Smooth muscle cell of the brain vasculature (primary cell): ENCODE results near the gene ZNF497.
"Not testable (repeated sequence)": the region's sequence is repeated elsewhere in the genome, so short reads cannot be mapped to it uniquely, and the experiment has no call there.

Source experiments
- DNase-seq: peaks from one replicate; pipeline ENCODE4 v3.0.0-alpha.2; 2012; ENCODE audit warnings: low read depth, low spot score

Gene ZNF497

DNA sequence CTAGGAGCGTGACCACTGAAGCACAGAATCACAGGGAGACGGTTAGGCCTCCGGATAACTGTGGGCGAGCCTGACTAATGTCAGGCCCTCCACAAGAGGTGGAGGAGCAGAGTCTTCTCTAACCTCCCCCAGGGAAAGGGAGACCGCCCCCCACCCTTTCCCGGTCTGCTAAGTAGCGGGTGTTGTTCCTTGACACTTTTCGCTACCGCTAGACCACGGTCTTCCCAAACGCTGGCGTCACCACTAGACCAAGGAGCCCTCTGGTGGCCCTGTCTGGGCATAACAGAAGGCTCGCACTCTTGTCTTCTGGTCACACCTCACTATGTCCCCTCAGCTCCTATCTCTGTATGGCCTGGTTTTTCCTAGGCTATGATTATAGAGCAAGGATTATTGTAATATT is 51.9 kb downstream of the ZNF497 start:
- DNase-seq: not testable (repeated sequence)

DNA sequence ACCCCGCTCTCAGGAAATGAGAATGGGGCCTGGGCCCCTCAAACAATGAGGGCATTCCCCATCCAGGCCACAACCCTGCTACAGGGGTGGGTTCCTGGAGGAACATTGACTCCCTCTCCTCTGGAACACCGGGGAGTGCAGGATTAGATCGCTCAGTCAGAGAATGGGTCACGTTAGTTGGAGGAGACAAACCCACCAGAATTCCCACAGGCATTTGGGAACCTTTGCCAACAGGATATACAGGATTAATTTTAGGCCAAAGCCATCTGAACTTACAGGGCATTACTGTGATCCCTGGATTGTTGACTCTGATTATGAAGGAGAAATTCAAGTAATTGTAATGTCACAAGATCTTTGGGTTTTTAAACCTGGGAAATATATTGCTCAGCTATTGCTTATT is 54.8 kb downstream of the ZNF497 start:
- no peak for DNase-seq

DNA sequence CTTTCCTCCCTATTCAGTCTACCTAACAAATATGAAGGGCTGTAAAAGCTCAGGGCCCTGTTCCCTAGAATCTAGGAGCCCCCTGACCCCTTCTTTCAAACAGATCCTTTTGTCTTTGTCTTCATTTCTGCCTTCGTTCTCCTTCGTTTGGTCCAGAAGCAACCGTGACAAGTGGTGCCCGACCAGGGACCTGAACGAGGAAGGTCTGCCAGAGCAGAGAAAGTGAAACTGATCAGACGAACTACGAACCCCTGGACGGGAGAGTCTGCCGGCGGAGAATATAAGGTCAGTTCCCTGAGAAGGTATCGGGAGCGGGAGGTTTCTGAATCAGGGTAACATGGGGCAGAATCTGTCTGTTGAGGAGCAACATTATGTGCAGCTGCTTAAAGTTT is 56.6 kb downstream of the ZNF497 start:
- DNase-seq: no peak

DNA sequence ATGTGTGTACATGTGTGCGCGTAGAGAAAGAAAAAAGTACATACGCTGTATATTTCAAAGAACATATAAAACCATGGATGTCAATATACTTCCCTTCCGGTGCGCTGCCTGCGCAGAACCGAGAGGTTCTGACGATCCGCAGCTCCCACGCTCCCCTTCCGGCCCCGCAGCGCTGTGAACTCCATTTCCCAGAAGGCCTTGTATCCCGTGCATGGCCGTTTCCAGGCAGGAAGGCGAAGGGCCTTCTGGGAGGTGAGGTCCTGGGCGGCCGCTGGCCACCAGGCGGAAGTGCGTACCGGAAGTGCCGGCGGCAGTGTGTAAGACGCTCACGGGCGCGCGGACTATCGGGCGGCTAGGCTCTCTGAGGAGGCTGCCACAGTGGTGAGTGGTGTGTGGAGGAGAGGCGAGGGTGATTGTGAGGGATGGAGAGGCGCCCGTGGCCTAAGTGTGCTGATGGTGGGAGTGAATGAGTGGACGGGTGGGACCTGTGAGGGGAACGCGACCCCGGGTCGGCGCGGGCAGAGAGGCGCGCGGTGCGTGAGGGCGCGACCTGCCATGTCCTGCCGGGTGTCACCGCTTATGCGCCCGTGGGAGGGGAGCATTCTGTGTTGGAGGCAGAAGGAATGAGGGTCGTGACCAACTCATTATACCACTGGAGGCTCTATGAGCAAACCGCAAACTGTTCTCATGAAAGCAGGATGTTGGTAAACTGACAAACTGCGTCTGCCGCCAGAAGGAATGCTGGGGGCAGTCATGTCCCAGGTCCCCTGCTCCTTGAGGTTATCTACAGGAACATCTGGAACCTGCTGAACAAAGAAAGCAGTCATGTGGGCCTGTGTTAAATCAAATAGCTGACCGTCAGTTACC is 57.3 kb downstream of the ZNF497 start, which contains the start of gene ERVK3-1:
TSS of gene ERVK3-1 (plus strand) at position 313 of the 867 bp plus-strand sequence. CDS start 6,792 bp downstream, outside the sequence.
- peak; percentile 92 for DNase-seq

DNA sequence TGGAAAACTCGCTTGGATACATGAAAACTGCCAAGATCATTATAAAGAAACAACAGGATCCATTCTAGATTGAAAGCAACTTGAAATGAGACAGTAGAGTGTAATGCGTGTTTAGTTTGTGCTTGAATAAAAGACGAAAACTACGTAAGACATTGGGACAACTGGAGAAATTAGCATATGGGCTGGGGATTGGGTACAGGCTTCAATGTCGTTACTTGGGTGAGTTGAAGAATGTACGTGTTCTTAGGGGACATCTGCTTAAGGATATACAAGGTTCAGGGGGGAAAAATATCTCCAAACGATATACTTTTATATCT is 57.8 kb downstream of the ZNF497 start:
- no peak for DNase-seq
